Neural crest cell (in vitro differentiated cells): ENCODE results near the gene NDUFAF8. TPM values are rescaled to one million over a fixed set of nuclear protein-coding genes. Genes with fewer than 3 reads are reported as not detected.
A peak's percentile ranks its signal among the peaks of the same experiment; 100 is the strongest.

ENCODE experiments used
- DNase-seq: peaks from one replicate; pipeline ENCODE4 v3.0.0; 2021; ENCODE audit warnings: low read depth, mixed read lengths, low spot score
- H3K27ac Mint-ChIP-seq: one replicate; pipeline ENCODE4 v1.8.0; 2021; ENCODE audit warnings: mild to moderate bottlenecking, mixed read lengths; ENCODE audit not compliant: unreplicated experiment
- H3K27me3 Mint-ChIP-seq: 2 replicates; pipeline ENCODE4 v1.8.0; 2021; ENCODE audit warnings: low read depth, mild to moderate bottlenecking, mixed read lengths
- H3K36me3 Mint-ChIP-seq: 2 replicates; pipeline ENCODE4 v1.8.0; 2021; ENCODE audit warnings: low read depth, mild to moderate bottlenecking, mixed read lengths
- H3K4me1 Mint-ChIP-seq: 2 replicates; pipeline ENCODE4 v1.8.0; 2021; ENCODE audit warnings: mixed read lengths
- H3K4me3 Mint-ChIP-seq: one replicate; pipeline ENCODE4 v1.8.0; 2021; ENCODE audit warnings: mild to moderate bottlenecking, mixed read lengths
- H3K9me3 Mint-ChIP-seq: 2 replicates; pipeline ENCODE4 v1.8.0; 2021; ENCODE audit warnings: mixed read lengths
- total RNA-seq: library from RNA; stranded (reverse); gene quantifications from 2 replicates; pipeline ENCODE4 v1.2.1, GENCODE V29; 2021
- TF ChIP-seq, protein P1 (sequence below): fragments of 200-600 bp; sonication (generic); conservative IDR thresholded peaks from 2 replicates; pipeline ENCODE4 v1.5.0; 2021; ENCODE audit warnings: antibody characterized with exemption, mild to moderate bottlenecking

The NDUFAF8 gene
- total RNA-seq, 1 donor from 2014 or later, result 54.5 TPM

- Mint-ChIP-seq H3K27ac (no peak overlapping the region), H3K4me1 (peaks cover 6% of the 10 kb centered on the region), H3K36me3 (peaks cover 21% of the 10 kb centered on the region), H3K9me3 (no peaks in the 10 kb centered on the region), H3K4me3 (no peak overlapping the region), H3K27me3 (no peaks in the 10 kb centered on the region)
- TF ChIP-seq, protein P1, sequence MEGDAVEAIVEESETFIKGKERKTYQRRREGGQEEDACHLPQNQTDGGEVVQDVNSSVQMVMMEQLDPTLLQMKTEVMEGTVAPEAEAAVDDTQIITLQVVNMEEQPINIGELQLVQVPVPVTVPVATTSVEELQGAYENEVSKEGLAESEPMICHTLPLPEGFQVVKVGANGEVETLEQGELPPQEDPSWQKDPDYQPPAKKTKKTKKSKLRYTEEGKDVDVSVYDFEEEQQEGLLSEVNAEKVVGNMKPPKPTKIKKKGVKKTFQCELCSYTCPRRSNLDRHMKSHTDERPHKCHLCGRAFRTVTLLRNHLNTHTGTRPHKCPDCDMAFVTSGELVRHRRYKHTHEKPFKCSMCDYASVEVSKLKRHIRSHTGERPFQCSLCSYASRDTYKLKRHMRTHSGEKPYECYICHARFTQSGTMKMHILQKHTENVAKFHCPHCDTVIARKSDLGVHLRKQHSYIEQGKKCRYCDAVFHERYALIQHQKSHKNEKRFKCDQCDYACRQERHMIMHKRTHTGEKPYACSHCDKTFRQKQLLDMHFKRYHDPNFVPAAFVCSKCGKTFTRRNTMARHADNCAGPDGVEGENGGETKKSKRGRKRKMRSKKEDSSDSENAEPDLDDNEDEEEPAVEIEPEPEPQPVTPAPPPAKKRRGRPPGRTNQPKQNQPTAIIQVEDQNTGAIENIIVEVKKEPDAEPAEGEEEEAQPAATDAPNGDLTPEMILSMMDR, result no peak
- DNase-seq, result no peak
Measured at GRCh38 chr17:81272616-81273015, 33.5 kb downstream of the NDUFAF8 start.

DNA sequence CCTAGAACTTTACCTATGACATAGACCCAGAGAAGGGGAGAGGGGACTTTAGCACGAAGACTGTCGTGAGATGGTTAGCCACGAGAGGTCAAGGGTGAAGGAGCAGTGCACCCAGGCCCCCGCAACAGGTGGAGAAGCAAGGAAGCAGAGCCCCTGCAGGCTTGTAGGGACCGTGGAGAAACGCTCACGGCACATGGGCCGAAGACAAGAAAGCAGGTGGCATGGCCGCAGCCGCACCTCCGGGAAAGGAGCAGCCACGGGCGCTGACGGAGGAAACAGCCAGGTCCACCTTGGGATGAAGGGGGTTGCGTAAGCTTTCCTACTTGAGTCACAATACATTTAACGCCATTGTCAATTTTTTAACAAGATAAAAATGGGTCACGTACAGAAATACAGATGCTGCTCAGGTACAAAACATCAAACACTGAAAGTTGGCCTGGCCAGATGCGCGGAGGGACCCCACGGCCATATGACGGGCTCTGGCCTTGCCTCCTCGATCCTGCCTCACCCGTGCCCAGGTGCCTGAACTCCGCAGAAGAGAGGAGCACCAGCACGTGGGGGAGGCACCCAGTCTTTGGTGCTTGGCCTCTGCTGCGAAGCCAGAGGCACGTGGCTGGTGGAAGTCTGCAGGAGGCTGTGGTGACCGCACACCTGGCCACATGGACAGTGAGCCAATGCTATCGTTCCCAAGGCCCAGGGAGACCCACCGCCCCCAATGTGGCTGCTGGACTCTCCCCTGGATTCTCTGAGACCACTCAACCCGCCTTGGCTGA lies 34.8 kb downstream of the NDUFAF8 start:
- TF ChIP-seq, protein P1, result no peak
- no peak overlapping the region for H3K27ac Mint-ChIP-seq
- H3K4me3 Mint-ChIP-seq, result no peak overlapping the region
- no peaks in the 10 kb centered on the region for H3K9me3 Mint-ChIP-seq
- peaks cover 14% of the 10 kb centered on the region for H3K36me3 Mint-ChIP-seq
- no peaks in the 10 kb centered on the region for H3K4me1 Mint-ChIP-seq
- no peaks in the 10 kb centered on the region for H3K27me3 Mint-ChIP-seq
- DNase-seq, result no peak

DNA sequence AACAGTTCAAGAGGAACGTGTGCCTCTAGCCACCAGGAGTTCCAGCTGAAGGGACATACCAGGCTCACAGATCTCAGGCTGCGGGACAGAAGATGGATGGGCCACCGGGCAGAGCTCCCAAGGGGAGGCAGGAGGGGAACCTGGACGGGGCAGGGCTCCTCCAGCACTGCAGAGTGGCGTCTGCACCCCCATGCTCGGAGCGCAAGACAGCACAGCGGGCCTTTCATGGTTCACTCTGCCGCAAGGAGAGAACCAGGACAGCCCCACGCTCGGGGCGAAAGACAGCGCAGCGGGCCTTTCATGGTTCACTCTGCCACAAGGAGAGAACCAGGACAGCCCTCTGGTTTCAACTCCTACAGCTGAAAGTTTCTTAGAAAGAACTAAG lies 35.3 kb downstream of the NDUFAF8 start:
- TF ChIP-seq, protein P1, result no peak
- Mint-ChIP-seq H3K4me3 (no peak overlapping the region), H3K4me1 (no peaks in the 10 kb centered on the region), H3K9me3 (no peaks in the 10 kb centered on the region), H3K36me3 (peaks cover 8% of the 10 kb centered on the region), H3K27me3 (no peaks in the 10 kb centered on the region), H3K27ac (no peak overlapping the region)
- no peak for DNase-seq

DNA sequence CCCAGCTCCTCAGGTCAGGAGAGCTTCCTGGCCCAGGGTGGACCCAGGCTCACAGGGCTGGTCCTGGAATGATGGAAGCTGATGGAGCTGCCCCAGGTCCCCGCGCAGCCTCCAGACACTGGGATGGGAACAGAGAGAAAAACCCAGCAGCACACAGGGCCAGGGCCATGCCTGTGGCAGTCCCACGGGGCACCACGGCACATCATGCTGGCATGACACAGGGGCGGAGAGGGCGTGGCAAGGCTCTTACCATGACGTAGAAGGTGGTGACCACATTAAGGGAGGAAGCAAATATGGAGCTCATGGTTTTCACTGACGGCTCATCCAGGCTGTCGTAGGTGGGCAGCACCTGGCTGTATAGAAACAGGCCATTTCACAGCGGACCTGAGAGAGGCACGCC lies 37.7 kb downstream of the NDUFAF8 start:
- Mint-ChIP-seq H3K27me3 (no peaks in the 10 kb centered on the region), H3K27ac (no peak overlapping the region), H3K4me1 (no peaks in the 10 kb centered on the region), H3K36me3 (peaks cover 8% of the 10 kb centered on the region), H3K9me3 (no peaks in the 10 kb centered on the region), H3K4me3 (no peak overlapping the region)
- no peak for DNase-seq
- TF ChIP-seq, protein P1, result no peak

- H3K4me1 Mint-ChIP-seq, result no peaks in the 10 kb centered on the region
- DNase-seq, result no peak
- no peaks in the 10 kb centered on the region for H3K9me3 Mint-ChIP-seq
- H3K27me3 Mint-ChIP-seq, result no peaks in the 10 kb centered on the region
- TF ChIP-seq, protein P1, result no peak
- peak overlapping the region; percentile 67 for H3K27ac Mint-ChIP-seq
- H3K4me3 Mint-ChIP-seq, result no peak overlapping the region
- peaks cover 8% of the 10 kb centered on the region for H3K36me3 Mint-ChIP-seq
Measured at GRCh38 chr17:81277421-81277820, 38.3 kb downstream of the NDUFAF8 start.
